HFFc6 (cell line): Measurements from ENCODE around the gene TPO. TPM values are rescaled to one million over a fixed set of nuclear protein-coding genes. Genes with fewer than 3 reads are reported as not detected.

Experiments used
- DNase-seq: peaks from one replicate; pipeline ENCODE4 v3.0.0-alpha.2; 2018
- H3K27ac Mint-ChIP-seq: 2 replicates; pipeline ENCODE4 v1.8.0; 2020; ENCODE audit warnings: mild to moderate bottlenecking, mixed read lengths
- H3K27me3 Mint-ChIP-seq: 2 replicates; pipeline ENCODE4 v1.8.0; 2021; ENCODE audit warnings: mild to moderate bottlenecking, moderate library complexity, mixed read lengths; ENCODE audit not compliant: insufficient read depth
- H3K36me3 Mint-ChIP-seq: 2 replicates; pipeline ENCODE4 v1.8.0; 2021; ENCODE audit warnings: low read depth, mixed read lengths
- H3K4me1 Mint-ChIP-seq: 2 replicates; pipeline ENCODE4 v1.8.0; 2020; ENCODE audit warnings: low read depth, mixed read lengths
- H3K4me3 Mint-ChIP-seq: 2 replicates; pipeline ENCODE4 v1.8.0; 2020; ENCODE audit warnings: mild to moderate bottlenecking, moderate library complexity, mixed read lengths
- H3K9me3 Mint-ChIP-seq: 2 replicates; pipeline ENCODE4 v1.8.0; 2020; ENCODE audit warnings: mild to moderate bottlenecking, mixed read lengths
- total RNA-seq, 6 experiments: library from RNA; stranded (reverse); fragmentation: NEBNext Ultra II Directional; extraction: Animal tissue kit (Norgen Biotek cat#: 25700); gene quantifications; 2 replicates in 1 of 6; 3 replicates in 5 of 6; pipeline ENCODE4 v1.2.3, GENCODE V29; 2021
- TF ChIP-seq, protein P1 (sequence below): fragments of 200-600 bp; sonication (generic); IDR thresholded peaks from 2 replicates; pipeline ENCODE4 v1.5.0; 2021; ENCODE audit warnings: antibody characterized with exemption, mild to moderate bottlenecking

TPO gene
- total RNA-seq, 6 experiments from 2014 or later, result not detected

- H3K9me3 Mint-ChIP-seq, result peaks cover 5% of the 10 kb centered on the region; the same call in 1 of the 2 replicates
- H3K27me3 Mint-ChIP-seq, result no peaks in the 10 kb centered on the region; the same call in 1 of the 2 replicates
- no peak for DNase-seq
- TF ChIP-seq, protein P1, sequence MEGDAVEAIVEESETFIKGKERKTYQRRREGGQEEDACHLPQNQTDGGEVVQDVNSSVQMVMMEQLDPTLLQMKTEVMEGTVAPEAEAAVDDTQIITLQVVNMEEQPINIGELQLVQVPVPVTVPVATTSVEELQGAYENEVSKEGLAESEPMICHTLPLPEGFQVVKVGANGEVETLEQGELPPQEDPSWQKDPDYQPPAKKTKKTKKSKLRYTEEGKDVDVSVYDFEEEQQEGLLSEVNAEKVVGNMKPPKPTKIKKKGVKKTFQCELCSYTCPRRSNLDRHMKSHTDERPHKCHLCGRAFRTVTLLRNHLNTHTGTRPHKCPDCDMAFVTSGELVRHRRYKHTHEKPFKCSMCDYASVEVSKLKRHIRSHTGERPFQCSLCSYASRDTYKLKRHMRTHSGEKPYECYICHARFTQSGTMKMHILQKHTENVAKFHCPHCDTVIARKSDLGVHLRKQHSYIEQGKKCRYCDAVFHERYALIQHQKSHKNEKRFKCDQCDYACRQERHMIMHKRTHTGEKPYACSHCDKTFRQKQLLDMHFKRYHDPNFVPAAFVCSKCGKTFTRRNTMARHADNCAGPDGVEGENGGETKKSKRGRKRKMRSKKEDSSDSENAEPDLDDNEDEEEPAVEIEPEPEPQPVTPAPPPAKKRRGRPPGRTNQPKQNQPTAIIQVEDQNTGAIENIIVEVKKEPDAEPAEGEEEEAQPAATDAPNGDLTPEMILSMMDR, result no peak
- no peaks in the 10 kb centered on the region for H3K36me3 Mint-ChIP-seq
- no peak overlapping the region for H3K27ac Mint-ChIP-seq
- no peak overlapping the region for H3K4me3 Mint-ChIP-seq
- H3K4me1 Mint-ChIP-seq, result no peaks in the 10 kb centered on the region
Measured at GRCh38 chr2:1461507-1462390, 48.5 kb downstream of the TPO start.

GRCh38 chr2:1462994-1463393 is 49.7 kb downstream of the TPO start:
- no peak overlapping the region for H3K27ac Mint-ChIP-seq
- DNase-seq, result no peak
- H3K36me3 Mint-ChIP-seq, result no peaks in the 10 kb centered on the region
- peaks cover 1% of the 10 kb centered on the region; the same call in 1 of the 2 replicates for H3K27me3 Mint-ChIP-seq
- H3K4me1 Mint-ChIP-seq, result no peaks in the 10 kb centered on the region
- peaks cover 5% of the 10 kb centered on the region; the same call in 1 of the 2 replicates for H3K9me3 Mint-ChIP-seq
- TF ChIP-seq, protein P1, result no peak
- no peak overlapping the region for H3K4me3 Mint-ChIP-seq

DNA sequence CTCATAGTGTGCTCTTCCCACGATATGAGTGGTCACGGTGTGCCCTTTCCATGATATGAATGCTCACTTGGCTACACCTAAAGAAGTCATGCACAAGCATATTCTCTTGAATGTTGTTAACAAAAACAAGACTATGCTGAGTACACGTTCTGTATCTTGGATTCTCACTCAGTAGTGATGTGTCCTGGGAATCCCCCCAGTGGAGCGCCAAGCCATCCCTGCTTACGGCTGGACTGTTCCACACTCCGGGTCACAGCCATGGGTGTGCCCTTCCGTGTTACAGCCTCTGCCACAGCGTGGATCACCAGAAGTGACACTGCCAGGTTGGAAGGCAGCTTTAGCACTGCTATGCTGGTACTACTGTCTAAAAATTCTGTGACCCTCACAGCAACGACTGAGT is 59.1 kb downstream of the TPO start:
- TF ChIP-seq, protein P1, result no peak
- H3K27me3 Mint-ChIP-seq, result peaks cover 1% of the 10 kb centered on the region; the same call in 1 of the 2 replicates
- no peaks in the 10 kb centered on the region for H3K4me1 Mint-ChIP-seq
- peaks cover 9% of the 10 kb centered on the region; the same call in 1 of the 2 replicates for H3K9me3 Mint-ChIP-seq
- no peak for DNase-seq
- H3K36me3 Mint-ChIP-seq, result no peaks in the 10 kb centered on the region
- H3K4me3 Mint-ChIP-seq, result no peak overlapping the region
- no peak overlapping the region for H3K27ac Mint-ChIP-seq

DNA sequence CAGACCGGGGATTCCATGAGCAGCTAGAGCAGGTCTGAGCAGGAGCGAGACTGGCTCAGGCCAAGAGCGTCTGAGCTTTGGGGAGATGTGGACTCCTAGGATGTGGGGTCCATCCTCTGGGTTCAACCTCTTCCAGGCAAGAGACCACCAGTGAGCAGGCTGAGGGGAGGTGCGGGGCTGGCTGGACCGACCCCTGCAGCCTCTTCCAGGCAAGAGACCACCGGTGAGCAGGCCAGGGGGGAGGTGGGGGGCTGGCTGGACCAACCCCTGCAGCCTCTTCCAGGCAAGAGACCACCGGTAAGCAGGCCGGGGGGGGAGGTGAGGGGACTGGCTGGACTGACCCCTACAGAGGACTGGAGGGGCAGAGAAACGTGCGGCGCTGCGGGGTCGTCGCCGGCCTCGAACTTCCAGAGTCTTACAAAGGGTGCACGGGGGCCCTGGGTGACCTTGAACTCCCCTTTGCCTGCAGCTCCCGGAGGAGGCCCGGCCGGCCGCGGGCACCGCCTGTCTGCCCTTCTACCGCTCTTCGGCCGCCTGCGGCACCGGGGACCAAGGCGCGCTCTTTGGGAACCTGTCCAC is 63.4 kb downstream of the TPO start:
- H3K4me3 Mint-ChIP-seq, result no peak overlapping the region
- no peak overlapping the region for H3K27ac Mint-ChIP-seq
- no peaks in the 10 kb centered on the region for H3K36me3 Mint-ChIP-seq
- peaks cover 3% of the 10 kb centered on the region for H3K27me3 Mint-ChIP-seq
- H3K4me1 Mint-ChIP-seq, result no peaks in the 10 kb centered on the region
- TF ChIP-seq, protein P1, result no peak
- H3K9me3 Mint-ChIP-seq, result peaks cover 13% of the 10 kb centered on the region; the same call in 1 of the 2 replicates
- no peak for DNase-seq

DNA sequence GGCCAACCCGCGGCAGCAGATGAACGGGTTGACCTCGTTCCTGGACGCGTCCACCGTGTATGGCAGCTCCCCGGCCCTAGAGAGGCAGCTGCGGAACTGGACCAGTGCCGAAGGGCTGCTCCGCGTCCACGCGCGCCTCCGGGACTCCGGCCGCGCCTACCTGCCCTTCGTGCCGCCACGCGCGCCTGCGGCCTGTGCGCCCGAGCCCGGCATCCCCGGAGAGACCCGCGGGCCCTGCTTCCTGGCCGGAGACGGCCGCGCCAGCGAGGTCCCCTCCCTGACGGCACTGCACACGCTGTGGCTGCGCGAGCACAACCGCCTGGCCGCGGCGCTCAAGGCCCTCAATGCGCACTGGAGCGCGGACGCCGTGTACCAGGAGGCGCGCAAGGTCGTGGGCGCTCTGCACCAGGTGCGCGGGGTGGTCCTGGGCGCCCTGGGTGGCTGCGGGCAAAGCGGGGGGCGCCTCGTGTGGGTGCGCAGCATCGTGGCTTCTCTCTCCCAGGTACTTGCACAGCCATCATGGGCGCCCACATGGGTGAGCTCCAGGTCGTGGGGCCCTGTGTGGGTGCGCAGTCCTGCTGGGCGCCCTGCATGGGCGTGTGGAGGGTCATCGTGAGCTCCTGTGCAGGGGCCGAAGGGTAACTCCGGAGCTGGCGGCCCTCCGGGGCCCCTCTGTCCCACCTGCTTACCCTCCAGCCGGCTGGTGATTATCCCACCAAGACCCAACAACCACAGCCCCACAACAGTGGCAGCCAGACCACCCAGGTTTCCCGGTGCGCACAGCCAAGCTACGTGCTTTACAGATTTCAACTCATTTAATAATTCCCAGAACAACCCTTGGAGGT is 64.2 kb downstream of the TPO start:
- no peak overlapping the region for H3K27ac Mint-ChIP-seq
- H3K4me1 Mint-ChIP-seq, result no peaks in the 10 kb centered on the region
- no peak overlapping the region for H3K4me3 Mint-ChIP-seq
- H3K9me3 Mint-ChIP-seq, result peaks cover 13% of the 10 kb centered on the region; the same call in 1 of the 2 replicates
- TF ChIP-seq, protein P1, result no peak
- peaks cover 6% of the 10 kb centered on the region for H3K27me3 Mint-ChIP-seq
- no peaks in the 10 kb centered on the region for H3K36me3 Mint-ChIP-seq
- no peak for DNase-seq
